Measurements from ENCODE around the gene SNX1. TPM values are rescaled to one million over a fixed set of nuclear protein-coding genes. Genes with fewer than 3 reads are reported as not detected.

Gene SNX1
- total and polyA plus RNA-seq, 2 of the 13 experiments (the other 11 are each of a cell fraction or from before 2014, with no cell fraction given): 29.3 to 60.1 TPM

GRCh38 chr15:64082757-64083156, 13.0 kb upstream of the SNX1 start (continued):
- TF ChIP-seq SNAPC4 (CRISPR knock-in tag; IDR thresholded peaks at IDR 0.05) (no peak), SMC3 (IDR thresholded peaks at IDR 0.05; ENCODE audit: low read length) (no peak), ATF5 (CRISPR knock-in tag; IDR thresholded peaks at IDR 0.05; ENCODE audit: low read depth) (no peak), SP5 (CRISPR knock-in tag; IDR thresholded peaks at IDR 0.05; ENCODE audit: borderline replicate concordance, low read depth) (no peak), TEAD2 (CRISPR knock-in tag; IDR thresholded peaks at IDR 0.05) (no peak), SMARCE1 (IDR thresholded peaks at IDR 0.05; ENCODE audit: borderline replicate concordance) (no peak), ZNF20 (CRISPR knock-in tag; IDR thresholded peaks at IDR 0.05) (no peak), ZNF33B (CRISPR knock-in tag; IDR thresholded peaks at IDR 0.05) (no peak)

Measured in HepG2 (cell line).